ENCODE results near the gene ZNF618.

GRCh38 chr9:114093031-114093471 lies 216.9 kb downstream of the ZNF618 start:
- TF ChIP-seq CTCF (IDR thresholded peaks at IDR 0.05): no peak
- TF ChIP-seq ZNF416 (CRISPR knock-in tag; IDR thresholded peaks at IDR 0.05): no peak
- no peak for TF ChIP-seq MAX (CRISPR knock-in tag; IDR thresholded peaks at IDR 0.05)
